GM19397 (cell line): ENCODE data around the gene SEMA4B.
"Not testable (repeated sequence)": the region's sequence is repeated elsewhere in the genome, so short reads cannot be mapped to it uniquely, and the experiment has no call there.

Experiments
- ATAC-seq: cut with Tn5 transposase; IDR thresholded peaks from one replicate; pipeline ENCODE4 v1.9.1; 2021; ENCODE audit warnings: mild to moderate bottlenecking, moderate library complexity; ENCODE audit not compliant: unreplicated experiment

The SEMA4B gene

GRCh38 chr15:90201130-90201943 is at the start of gene SEMA4B:
SEMA4B (plus strand) TSS chr15:90201330; CDS start chr15:90201579, 249 bp downstream.
- ATAC-seq, result peak; percentile 84

- ATAC-seq, result no peak
Measured at GRCh38 chr15:90151989-90152645, 49.0 kb upstream of the SEMA4B start.

GRCh38 chr15:90153658-90154057 is 47.5 kb upstream of the SEMA4B start:
- ATAC-seq, result no peak

- no peak for ATAC-seq
Measured at GRCh38 chr15:90154246-90154645, 46.9 kb upstream of the SEMA4B start.

- no peak for ATAC-seq
Measured at GRCh38 chr15:90154861-90155626, 46.1 kb upstream of the SEMA4B start.

- no peak for ATAC-seq
Measured at GRCh38 chr15:90159213-90159612, 41.9 kb upstream of the SEMA4B start.

- no peak for ATAC-seq
Measured at GRCh38 chr15:90160781-90161727, 40.1 kb upstream of the SEMA4B start.

- ATAC-seq, result peak; percentile 77
Measured at GRCh38 chr15:90161950-90162361, 39.2 kb upstream of the SEMA4B start.

- ATAC-seq, result no peak
Measured at GRCh38 chr15:90162956-90163355, 38.2 kb upstream of the SEMA4B start.

GRCh38 chr15:90164239-90164638 is 36.9 kb upstream of the SEMA4B start:
- ATAC-seq, result not testable (repeated sequence)

GRCh38 chr15:90165157-90165556 is 36.0 kb upstream of the SEMA4B start:
- no peak for ATAC-seq

- no peak for ATAC-seq
Measured at GRCh38 chr15:90165659-90166489, 35.3 kb upstream of the SEMA4B start.

GRCh38 chr15:90167121-90167520 is 34.0 kb upstream of the SEMA4B start:
- ATAC-seq, result no peak

- ATAC-seq, result no peak
Measured at GRCh38 chr15:90171623-90172022, 29.5 kb upstream of the SEMA4B start.

GRCh38 chr15:90173372-90173771 is 27.8 kb upstream of the SEMA4B start:
- ATAC-seq, result no peak

GRCh38 chr15:90174140-90174875 is 26.8 kb upstream of the SEMA4B start:
- ATAC-seq, result no peak

GRCh38 chr15:90177012-90177411 is 24.1 kb upstream of the SEMA4B start:
- ATAC-seq, result no peak

GRCh38 chr15:90178468-90179435 is 22.4 kb upstream of the SEMA4B start:
- no peak for ATAC-seq
